GM21515 (cell line): Measurements from ENCODE around the gene SBNO2.

Source experiments
- ATAC-seq: cut with Tn5 transposase; IDR thresholded peaks from one replicate; pipeline ENCODE4 v1.9.1; 2021; ENCODE audit not compliant: unreplicated experiment

The SBNO2 gene

GRCh38 chr19:1091544-1092175, 82.4 kb downstream of the SBNO2 start:
- no peak for ATAC-seq

GRCh38 chr19:1090731-1091543, 83.1 kb downstream of the SBNO2 start:
- ATAC-seq: no peak

DNA sequence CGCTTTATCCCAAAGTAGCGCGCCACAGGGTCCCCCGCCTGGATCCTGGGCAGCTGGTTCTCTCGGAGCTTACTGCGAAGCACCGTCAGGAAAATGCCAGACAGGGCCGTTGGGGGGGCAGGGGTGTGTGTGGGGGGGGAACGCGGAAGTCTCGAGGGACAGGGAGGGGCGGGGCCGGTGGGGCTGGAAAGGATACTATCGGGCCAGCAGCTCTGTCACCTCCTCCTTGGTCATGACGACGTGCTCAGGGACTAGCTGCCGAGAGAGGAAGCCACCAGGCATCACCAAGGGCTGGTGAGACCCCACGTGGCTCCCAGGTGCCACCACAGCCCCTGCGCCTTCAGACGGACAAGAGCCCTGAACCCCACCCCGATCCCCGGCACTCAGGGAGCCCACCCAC, 84.2 kb downstream of the SBNO2 start:
- ATAC-seq: no peak

GRCh38 chr19:1089126-1089771, 84.8 kb downstream of the SBNO2 start:
- ATAC-seq: no peak

DNA sequence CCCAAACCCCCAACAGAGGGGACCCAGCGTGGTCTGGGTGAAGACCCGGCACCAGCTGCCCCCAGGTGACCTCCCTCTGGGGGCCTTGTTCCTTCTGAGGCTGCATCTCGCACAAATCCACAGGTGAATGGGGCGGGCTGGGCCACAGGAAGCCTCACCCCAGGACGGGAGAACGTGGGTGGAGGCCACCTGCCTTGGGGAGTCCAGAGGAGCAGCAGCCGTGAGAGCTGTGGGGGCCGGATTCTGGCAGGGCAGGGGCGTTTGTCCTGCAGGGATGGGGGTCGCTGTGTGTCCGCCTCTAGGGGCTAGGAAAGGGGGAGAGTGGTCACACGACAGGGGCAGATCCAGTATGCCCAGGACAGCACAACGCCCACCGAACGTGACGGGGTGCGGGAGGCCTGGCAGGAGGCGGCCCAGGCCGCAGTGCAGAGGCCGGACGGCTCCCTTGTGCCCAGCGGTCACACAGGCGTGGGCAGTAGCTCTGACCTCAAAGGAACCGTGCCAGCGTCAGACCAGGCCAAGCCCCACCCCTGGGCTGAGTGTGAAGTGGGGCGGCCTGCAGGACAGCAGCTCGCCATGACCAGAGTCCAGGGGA, 85.6 kb downstream of the SBNO2 start:
- ATAC-seq: no peak

GRCh38 chr19:1087813-1088415, 86.2 kb downstream of the SBNO2 start:
- no peak for ATAC-seq

GRCh38 chr19:1086613-1087012, 87.5 kb downstream of the SBNO2 start:
- no peak for ATAC-seq

GRCh38 chr19:1085676-1086442, 88.2 kb downstream of the SBNO2 start:
- ATAC-seq: no peak

DNA sequence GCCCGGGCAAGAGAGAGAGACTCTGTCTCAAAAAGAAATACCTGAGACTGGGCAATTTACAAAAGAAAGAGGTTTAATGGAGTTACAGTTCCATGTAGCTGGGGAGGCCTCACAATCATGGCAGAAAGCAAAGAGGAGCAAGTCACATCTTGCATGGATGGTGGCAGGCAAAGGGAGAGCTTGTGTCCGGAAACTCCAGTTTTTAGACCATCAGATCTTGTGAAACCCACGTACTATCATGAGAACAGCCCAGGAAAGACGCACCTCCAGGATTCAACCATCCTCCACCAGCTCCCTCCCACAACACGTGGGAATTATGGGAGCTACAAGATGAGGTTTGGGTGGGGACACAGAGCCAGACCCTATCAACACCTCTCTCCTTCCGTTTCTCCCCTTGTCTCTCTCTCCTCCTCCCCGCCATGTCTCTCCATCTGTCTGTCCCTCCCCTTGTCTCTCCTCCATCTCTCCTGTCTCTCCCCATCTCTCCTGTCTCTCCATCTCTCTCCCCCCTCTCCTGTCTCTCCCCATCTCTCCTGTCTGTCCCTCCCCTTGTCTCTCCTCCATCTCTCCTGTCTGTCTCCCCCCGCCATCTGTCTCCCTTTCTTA, 88.9 kb downstream of the SBNO2 start:
- ATAC-seq: no peak

DNA sequence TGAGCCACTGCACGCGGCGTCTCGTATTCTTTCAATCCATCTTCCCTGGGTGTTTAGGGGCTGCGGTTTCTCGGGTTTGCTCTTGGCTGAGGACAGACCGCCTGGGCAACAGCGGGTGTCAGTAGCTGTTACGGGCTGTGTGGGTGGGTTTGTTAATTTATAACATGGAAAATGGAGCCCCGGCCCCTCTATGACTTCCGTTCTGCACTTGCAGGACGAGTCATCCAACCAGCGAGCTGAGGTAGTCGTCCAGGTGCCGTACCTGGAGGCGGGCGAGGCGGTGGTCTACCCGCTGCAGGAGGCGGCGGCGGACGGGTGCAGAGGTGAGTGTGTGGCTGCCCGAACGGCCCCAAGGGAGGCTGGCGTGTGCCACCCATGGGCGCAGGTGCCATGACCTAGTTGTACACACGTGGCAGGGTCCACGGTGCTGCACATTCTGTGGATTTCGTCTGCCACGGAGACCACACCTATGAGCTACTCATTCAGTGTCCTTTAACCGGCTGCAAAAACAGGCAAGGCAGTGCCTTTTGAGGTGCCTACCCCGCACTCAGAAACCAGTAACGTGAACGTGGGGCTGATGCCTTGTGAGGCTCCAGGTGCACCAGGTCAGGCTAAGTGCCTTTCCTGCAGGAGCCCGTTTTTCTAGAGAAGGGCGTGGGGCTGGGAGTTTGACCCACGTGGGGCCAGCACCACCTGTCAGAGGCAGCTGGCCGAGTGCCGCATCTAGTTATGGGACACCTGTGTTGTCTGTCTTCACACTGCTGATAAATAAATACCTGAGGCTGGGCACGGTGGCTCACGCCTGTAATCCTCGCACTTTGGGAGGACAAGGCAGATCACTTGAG, 89.8 kb downstream of the SBNO2 start:
- ATAC-seq: no peak

- no peak for ATAC-seq
Observed at GRCh38 chr19:1082928-1083816, 90.9 kb downstream of the SBNO2 start.

DNA sequence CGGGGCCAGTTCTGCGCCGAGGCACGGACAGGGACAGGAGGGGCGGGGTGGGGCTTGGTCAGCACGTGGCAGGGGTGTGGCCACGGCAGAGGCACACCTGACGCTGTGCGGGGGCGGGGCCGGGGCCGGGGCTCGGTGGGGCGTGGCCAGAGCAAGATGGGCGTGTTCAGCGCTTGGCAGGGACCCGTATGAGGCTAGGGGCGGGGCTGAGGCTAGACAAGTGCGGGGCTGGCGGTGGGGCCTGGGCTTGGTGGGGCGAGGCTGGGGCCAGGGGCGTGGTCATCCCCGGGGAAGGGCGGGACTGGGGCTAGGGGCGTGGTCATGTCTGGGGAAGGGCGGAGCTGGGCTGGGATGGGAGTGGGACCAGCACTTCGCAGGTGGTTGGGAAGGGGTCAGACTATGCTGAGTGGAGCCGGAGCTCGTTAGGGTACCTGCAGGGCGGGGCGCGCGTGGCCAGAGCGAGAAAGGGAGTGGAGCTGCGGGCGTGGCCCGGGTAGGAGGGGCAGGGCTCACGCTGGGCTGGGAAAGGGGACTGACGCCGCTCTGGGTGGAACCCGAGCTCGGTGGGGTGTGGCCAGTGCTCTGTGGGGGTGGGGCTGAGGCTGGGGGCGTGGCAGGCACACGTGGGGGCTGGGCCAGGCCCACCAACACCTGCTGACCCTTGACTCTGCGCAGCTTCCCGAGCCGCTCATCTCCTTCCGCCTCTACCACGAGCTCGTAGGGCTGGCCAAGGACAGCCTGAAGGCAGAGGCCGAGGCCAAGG, 91.7 kb downstream of the SBNO2 start:
- peak; percentile 42 for ATAC-seq

DNA sequence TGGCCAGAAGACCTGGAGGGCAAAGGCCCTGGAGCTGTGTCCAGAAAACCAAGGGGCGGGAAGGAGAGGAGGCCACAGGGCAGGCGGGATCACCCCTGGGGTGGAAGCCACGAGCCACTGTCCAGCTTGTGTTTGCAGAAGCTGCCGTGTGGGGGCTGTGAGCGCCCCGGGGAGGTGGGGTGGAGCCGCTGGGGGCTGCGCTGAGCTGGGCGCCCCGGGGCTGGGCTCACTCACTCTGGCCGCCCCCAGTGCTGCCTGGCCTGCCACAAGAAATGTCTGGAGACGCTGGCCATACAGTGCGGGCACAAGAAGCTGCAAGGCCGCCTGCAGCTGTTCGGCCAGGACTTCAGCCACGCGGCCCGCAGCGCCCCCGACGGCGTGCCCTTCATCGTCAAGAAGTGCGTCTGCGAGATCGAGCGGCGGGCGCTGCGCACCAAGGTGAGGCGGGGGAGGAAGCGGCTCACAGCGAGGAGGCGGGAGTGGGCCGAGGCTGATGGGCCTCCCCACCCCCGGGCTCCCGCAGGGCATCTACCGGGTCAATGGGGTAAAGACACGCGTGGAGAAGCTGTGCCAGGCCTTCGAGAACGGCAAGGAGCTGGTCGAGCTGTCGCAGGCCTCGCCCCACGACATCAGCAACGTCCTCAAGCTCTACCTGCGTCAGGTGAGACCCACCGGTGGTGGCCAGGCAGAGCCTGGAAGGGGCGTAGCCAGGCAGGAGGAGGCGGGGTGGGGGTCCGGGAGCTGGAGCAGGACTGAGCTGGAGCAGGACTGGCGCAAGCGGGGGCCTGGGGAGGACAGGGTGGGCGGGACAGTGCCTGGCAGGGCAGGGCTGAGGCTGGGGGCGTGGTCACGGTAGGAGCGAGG, 92.5 kb downstream of the SBNO2 start:
- ATAC-seq: no peak

DNA sequence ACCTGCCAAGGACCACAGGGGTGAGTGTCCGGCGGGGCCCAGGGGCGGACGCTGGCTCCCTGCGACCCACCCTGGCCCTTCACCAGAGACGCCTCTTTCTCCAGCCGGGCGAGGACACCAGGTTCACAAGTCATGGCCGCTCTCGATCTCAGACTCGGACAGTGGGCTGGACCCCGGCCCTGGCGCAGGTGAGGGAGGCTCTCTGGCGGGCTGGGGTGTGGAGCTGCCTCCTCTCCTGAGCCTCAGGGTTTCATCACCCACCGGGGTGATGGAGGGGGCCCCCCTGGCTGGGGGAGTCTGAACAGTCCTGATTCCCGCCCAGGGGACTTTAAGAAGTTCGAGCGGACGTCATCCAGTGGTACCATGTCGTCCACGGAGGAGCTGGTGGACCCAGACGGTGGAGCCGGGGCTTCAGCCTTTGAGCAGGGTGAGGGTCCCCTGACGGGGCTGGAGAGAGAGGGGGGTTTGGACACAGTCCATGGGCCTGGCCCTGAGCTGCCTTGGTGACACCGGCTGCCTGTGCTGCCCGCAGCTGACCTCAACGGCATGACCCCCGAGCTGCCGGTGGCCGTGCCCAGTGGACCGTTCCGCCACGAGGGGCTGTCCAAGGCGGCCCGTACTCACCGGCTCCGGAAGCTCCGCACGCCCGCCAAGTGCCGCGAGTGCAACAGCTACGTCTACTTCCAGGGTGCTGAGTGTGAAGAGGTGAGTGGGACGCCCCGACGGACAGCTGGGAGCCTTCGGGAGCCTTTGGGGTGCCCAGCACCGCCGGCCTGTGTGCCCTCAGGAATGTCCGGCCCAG, 93.5 kb downstream of the SBNO2 start:
- no peak for ATAC-seq

GRCh38 chr19:1079566-1080111, 94.4 kb downstream of the SBNO2 start:
- no peak for ATAC-seq
